AG04450 (cell line): ENCODE data around the gene AHNAK2. TPM values are rescaled to one million over a fixed set of nuclear protein-coding genes. Genes with fewer than 3 reads are reported as not detected.

Experiments used
- CTCF ChIA-PET: fragments of 300-600, 350-600 bp; formaldehyde crosslinking; extraction: SDS; loops from one replicate; lab custom pipeline; 2022; ENCODE audit warnings: antibody characterized with exemption, inconsistent platforms; lab: Charles Lee
- POLR2A ChIA-PET: fragments of 350-600 bp; formaldehyde crosslinking; extraction: SDS; loops from one replicate; lab custom pipeline; 2021; ENCODE audit warnings: antibody characterized with exemption, inconsistent platforms; lab: Yijun Ruan, JAX
- DNase-seq: peaks from one replicate; pipeline ENCODE4 v3.0.0-alpha.2; 2011; ENCODE audit warnings: low read depth, low spot score
- H3K27ac ChIP-seq: one replicate; pipeline ENCODE4 v1.5.1; 2012; ENCODE audit warnings: low read depth, low read length, control low read depth
- H3K27me3 ChIP-seq: one replicate; pipeline ENCODE4 v1.6.0; 2012; ENCODE audit warnings: low read length; ENCODE audit not compliant: control insufficient read depth, insufficient read depth
- H3K4me3 ChIP-seq: 2 replicates; pipeline ENCODE4 v1.5.1; 2011; ENCODE audit warnings: mild to moderate bottlenecking, low read depth, low read length, control low read depth
- H3K9me3 ChIP-seq: 2 replicates; pipeline ENCODE4 v1.5.1; 2012; ENCODE audit warnings: low read length; ENCODE audit not compliant: control insufficient read depth, insufficient read depth
- polyA plus RNA-seq: library from polyadenylated mRNA; depleted of rRNA; stranded (reverse); fragments of >200 nt; gene quantifications from 2 replicates; pipeline ENCODE4 v1.2.3, GENCODE V29; 2011
- TF ChIP-seq, protein P1 (sequence below): IDR thresholded peaks from 2 replicates; pipeline ENCODE4 v1.5.1; 2011; ENCODE audit warnings: low read depth, low read length, control low read depth, inconsistent platforms

AHNAK2 gene
- polyA plus RNA-seq, 1 experiment, result 10.0 TPM

DNA sequence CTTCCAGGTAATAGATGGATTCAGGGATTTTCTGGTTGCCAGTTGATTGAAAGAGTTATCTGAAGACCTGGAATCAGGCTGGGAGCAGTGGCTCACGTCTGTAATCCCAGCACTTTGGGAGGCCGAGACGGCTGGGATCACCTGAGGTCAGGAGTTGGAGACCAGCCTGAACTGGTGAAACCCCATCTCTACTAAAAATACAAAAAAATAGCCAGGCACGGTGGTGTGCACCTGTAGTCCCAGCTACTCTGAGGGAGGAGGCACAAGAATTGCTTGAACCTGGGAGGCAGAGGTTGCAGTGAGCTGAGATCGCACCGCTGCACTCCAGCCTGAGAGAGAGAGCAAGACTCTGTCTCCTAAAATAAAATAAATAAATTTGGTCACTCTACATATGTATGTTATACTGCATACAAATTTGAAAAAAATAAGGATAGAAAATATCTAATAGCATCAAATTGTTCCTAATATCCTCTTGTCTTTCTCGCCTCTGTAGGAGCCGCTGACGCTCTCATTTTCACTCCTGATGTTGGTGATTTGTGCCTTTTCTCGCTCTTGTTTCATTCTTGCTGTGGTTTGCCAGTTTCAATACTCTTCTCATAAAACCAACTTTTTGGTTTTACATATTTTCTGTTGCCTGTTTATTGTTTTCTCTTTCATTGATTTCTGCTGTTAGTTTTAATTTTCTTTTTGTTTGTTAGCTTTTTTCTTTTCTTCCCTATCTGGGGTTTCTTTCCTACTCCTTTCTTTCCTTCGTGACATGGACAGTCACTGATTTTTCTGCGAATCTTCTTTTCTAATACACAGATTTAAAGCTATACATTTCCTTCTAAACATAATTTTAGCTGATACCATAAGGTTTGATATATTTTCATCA, 77.3 kb downstream of the AHNAK2 start:
- ChIA-PET POLR2A (interaction anchor here (0.7 kb wide), 1 partner anchor 28 kb away, joined by 3 read pairs; no protein-coding TSS in a partner anchor), CTCF (interaction anchor here (0.9 to 1.8 kb wide), 3 partner anchors 74 to 146 kb away, joined by 4 to 8 read pairs (median 8); no protein-coding TSS in a partner anchor)
- TF ChIP-seq, protein P1, sequence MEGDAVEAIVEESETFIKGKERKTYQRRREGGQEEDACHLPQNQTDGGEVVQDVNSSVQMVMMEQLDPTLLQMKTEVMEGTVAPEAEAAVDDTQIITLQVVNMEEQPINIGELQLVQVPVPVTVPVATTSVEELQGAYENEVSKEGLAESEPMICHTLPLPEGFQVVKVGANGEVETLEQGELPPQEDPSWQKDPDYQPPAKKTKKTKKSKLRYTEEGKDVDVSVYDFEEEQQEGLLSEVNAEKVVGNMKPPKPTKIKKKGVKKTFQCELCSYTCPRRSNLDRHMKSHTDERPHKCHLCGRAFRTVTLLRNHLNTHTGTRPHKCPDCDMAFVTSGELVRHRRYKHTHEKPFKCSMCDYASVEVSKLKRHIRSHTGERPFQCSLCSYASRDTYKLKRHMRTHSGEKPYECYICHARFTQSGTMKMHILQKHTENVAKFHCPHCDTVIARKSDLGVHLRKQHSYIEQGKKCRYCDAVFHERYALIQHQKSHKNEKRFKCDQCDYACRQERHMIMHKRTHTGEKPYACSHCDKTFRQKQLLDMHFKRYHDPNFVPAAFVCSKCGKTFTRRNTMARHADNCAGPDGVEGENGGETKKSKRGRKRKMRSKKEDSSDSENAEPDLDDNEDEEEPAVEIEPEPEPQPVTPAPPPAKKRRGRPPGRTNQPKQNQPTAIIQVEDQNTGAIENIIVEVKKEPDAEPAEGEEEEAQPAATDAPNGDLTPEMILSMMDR, result no peak

GRCh38 chr14:104899781-104900180, 78.4 kb downstream of the AHNAK2 start:
- TF ChIP-seq, protein P1, result no peak
- Histone ChIP-seq H3K27ac (no peak overlapping the region), H3K9me3 (no peaks in the 10 kb centered on the region; the same call in none of the 2 replicates), H3K27me3 (peaks cover 21% of the 10 kb centered on the region), H3K4me3 (no peak overlapping the region)
- ChIA-PET POLR2A (no interaction called here), CTCF (interaction anchor here (2.3 kb wide), 1 partner anchor 145 kb away, joined by 20 read pairs; no protein-coding TSS in a partner anchor)
- DNase-seq, result no peak

More for the DNA sequence above, 77.3 kb downstream of the AHNAK2 start:
- H3K9me3 ChIP-seq, result no peaks in the 10 kb centered on the region; the same call in none of the 2 replicates
- DNase-seq, result no peak
- H3K4me3 ChIP-seq, result no peak overlapping the region
- no peak overlapping the region for H3K27ac ChIP-seq
- peaks cover 21% of the 10 kb centered on the region for H3K27me3 ChIP-seq

GRCh38 chr14:104898870-104899510, 79.2 kb downstream of the AHNAK2 start:
- TF ChIP-seq, protein P1, result no peak
- Histone ChIP-seq H3K27ac (no peak overlapping the region), H3K27me3 (peaks cover 13% of the 10 kb centered on the region), H3K4me3 (no peak overlapping the region), H3K9me3 (no peaks in the 10 kb centered on the region; the same call in none of the 2 replicates)
- DNase-seq, result no peak
- ChIA-PET POLR2A (no interaction called here), CTCF (interaction anchor here (2.3 kb wide), 1 partner anchor 146 kb away, joined by 20 read pairs; no protein-coding TSS in a partner anchor)

GRCh38 chr14:104898195-104898558, 80.0 kb downstream of the AHNAK2 start:
- Histone ChIP-seq H3K9me3 (no peaks in the 10 kb centered on the region; the same call in none of the 2 replicates), H3K27me3 (peaks cover 6% of the 10 kb centered on the region), H3K4me3 (no peak overlapping the region), H3K27ac (no peak overlapping the region)
- no peak for DNase-seq
- ChIA-PET POLR2A (no interaction called here), CTCF (interaction anchor here (0.5 to 2.3 kb wide), 2 partner anchors 139 to 147 kb away, joined by 6 to 20 read pairs; no protein-coding TSS in a partner anchor)
- TF ChIP-seq, protein P1, result no peak
